Measurements from ENCODE around the gene KIF5A. TPM values are rescaled to one million over a fixed set of nuclear protein-coding genes. Genes with fewer than 3 reads are reported as not detected.

The KIF5A gene
- total and polyA plus RNA-seq, 2 donors (not counting 3 experiments of a cell fraction or from before 2014, with no cell fraction given): 0.07 to 0.35 TPM

DNA sequence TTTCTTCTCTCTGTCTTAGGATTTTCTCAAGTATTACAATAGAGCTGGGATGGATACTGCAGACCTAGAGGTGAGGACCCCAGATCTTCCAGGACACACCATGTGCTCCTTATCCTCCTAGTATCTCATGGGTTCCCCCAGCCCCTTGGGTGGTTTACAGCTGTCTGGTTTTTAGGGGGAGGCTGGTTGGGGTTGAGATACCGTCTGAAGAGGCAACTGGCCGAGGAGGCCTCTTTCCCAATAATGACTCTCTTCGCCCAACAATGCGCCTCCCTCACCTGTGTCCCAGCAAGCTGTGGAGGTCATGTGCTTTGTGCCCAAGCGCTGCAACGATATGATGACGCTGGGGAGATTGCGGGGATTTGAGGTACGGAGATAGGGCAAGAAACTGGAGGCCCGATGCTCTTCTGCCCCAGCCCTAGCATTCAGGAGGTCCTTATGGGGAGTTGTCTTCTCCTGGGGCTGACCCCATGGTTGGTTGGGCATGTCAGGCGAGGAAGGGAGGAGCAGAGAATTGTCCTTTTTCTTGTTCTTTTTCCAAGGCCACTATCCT, 65.2 kb downstream of the KIF5A start:
- no peak overlapping the region for H3K9ac ChIP-seq (replicated peaks; ENCODE audit: extremely low read depth, insufficient read depth, low read length)
- no peaks in the 10 kb centered on the region for H4K20me1 ChIP-seq (replicated peaks; ENCODE audit: control insufficient read depth, extremely low read depth, insufficient read depth, low read length)
- no peaks in the 10 kb centered on the region for H3K9me1 ChIP-seq (replicated peaks; ENCODE audit: control insufficient read depth, extremely low read depth, insufficient read depth, low read length)
- peaks cover 3% of the 10 kb centered on the region for H3K4me1 ChIP-seq (ENCODE audit: control insufficient read depth, extremely low read depth, insufficient read depth, low read length)
- peaks cover 19 to 29% of the 10 kb centered on the region in 2 experiments for H3K27me3 ChIP-seq (ENCODE audit: control insufficient read depth in 2 of 2, insufficient read depth in 2 of 2, low read length in 2 of 2)
- ChIA-PET CTCF (interaction anchor here (1.4 to 5.7 kb wide), 3 partner anchors 16 to 31 kb away, joined by 3 to 54 read pairs (median 8); partner anchors contain the start of gene B4GALNT1), POLR2A (no interaction called here)
- no peak overlapping the region for H3K27ac ChIP-seq (ENCODE audit: insufficient read depth, low read depth, low read length)
- no peak overlapping the region for H3K4me2 ChIP-seq (ENCODE audit: insufficient read depth, low read length)
- dilution Hi-C loops (cut with MboI; ENCODE audit: extremely low pct_ligation_motif_present, low sequenced_read_pairs) (no loop called here), intact Hi-C loops (cut with micrococcal nuclease) (no loop called here)
- H3K36me3 ChIP-seq (ENCODE audit: control insufficient read depth in 2 of 2, extremely low read depth in 1 of 2, insufficient read depth in 2 of 2, low read length in 2 of 2): no peaks in the 10 kb centered on the region
- H2AFZ ChIP-seq (ENCODE audit: low read depth, low read length): no peak overlapping the region
- no peaks in the 10 kb centered on the region for H3K9me3 ChIP-seq (replicated peaks; ENCODE audit: control insufficient read depth, insufficient read depth, low read length)
- FAIRE-seq (no peak), DNase-seq (ENCODE audit: low read depth, low spot score) (no peak)
- no TSS peak for BruUV-seq (replicated peaks)
- H3K79me2 ChIP-seq (ENCODE audit: control insufficient read depth, insufficient read depth, low read length): no peaks in the 10 kb centered on the region
- no peak for TF ChIP-seq GATA2 (IDR thresholded peaks at IDR 0.05; ENCODE audit: insufficient read depth, insufficient read length, low read depth, low read length)
- TF ChIP-seq, protein P1, sequence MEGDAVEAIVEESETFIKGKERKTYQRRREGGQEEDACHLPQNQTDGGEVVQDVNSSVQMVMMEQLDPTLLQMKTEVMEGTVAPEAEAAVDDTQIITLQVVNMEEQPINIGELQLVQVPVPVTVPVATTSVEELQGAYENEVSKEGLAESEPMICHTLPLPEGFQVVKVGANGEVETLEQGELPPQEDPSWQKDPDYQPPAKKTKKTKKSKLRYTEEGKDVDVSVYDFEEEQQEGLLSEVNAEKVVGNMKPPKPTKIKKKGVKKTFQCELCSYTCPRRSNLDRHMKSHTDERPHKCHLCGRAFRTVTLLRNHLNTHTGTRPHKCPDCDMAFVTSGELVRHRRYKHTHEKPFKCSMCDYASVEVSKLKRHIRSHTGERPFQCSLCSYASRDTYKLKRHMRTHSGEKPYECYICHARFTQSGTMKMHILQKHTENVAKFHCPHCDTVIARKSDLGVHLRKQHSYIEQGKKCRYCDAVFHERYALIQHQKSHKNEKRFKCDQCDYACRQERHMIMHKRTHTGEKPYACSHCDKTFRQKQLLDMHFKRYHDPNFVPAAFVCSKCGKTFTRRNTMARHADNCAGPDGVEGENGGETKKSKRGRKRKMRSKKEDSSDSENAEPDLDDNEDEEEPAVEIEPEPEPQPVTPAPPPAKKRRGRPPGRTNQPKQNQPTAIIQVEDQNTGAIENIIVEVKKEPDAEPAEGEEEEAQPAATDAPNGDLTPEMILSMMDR (IDR thresholded peaks at IDR 0.05; ENCODE audit: extremely low read depth in 1 of 2, insufficient read depth in 1 of 2, low read depth in 1 of 2, low read length in 2 of 2): no peak
- no peak for TF ChIP-seq MYC (IDR thresholded peaks at IDR 0.05; ENCODE audit: low read depth, low read length)
- TF ChIP-seq POLR2A (IDR thresholded peaks at IDR 0.05; ENCODE audit: low read depth, low read length): no peak
- no peak for TF ChIP-seq JUN (IDR thresholded peaks at IDR 0.05; ENCODE audit: borderline replicate concordance, insufficient read depth, insufficient read length, low read depth)
- TF ChIP-seq FOS (IDR thresholded peaks at IDR 0.05; ENCODE audit: borderline replicate concordance, insufficient read depth, low read length): no peak
- no peak for TF ChIP-seq POLR2AphosphoS5 (IDR thresholded peaks at IDR 0.05; ENCODE audit: insufficient read depth, low read depth, low read length)
- TF ChIP-seq, protein P2, sequence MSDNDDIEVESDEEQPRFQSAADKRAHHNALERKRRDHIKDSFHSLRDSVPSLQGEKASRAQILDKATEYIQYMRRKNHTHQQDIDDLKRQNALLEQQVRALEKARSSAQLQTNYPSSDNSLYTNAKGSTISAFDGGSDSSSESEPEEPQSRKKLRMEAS (IDR thresholded peaks at IDR 0.05; ENCODE audit: insufficient read depth, insufficient read length): no peak
- TF ChIP-seq EZH2 (IDR thresholded peaks at IDR 0.05; ENCODE audit: borderline replicate concordance, low read depth, low read length, severe bottlenecking): no peak
- no peak overlapping the region for H3K4me3 ChIP-seq (replicated peaks in 1 of 3; ENCODE audit: insufficient read depth in 1 of 3, low read depth in 1 of 3, low read length in 3 of 3)

Data from endothelial cell of umbilical vein (primary cell).